GM12872 (cell line): ENCODE measurements around the gene NT5C2.

Experiments
- CTCF ChIP-seq: IDR thresholded peaks from 3 replicates; pipeline ENCODE4 v1.5.1; 2011; ENCODE audit warnings: low read depth, mild to moderate bottlenecking, low read length, moderate library complexity; ENCODE audit not compliant: insufficient read depth

Gene NT5C2

GRCh38 chr10:103079100-103079499 is 114.0 kb downstream of the NT5C2 start:
- TF ChIP-seq CTCF = no peak

GRCh38 chr10:103078676-103079075 is 114.4 kb downstream of the NT5C2 start:
- TF ChIP-seq CTCF = no peak

- TF ChIP-seq CTCF = no peak
Measured at GRCh38 chr10:103078309-103078615, 114.8 kb downstream of the NT5C2 start.

- no peak for TF ChIP-seq CTCF
Measured at GRCh38 chr10:103077491-103078308, 115.4 kb downstream of the NT5C2 start.

- TF ChIP-seq CTCF = no peak
Measured at GRCh38 chr10:103077020-103077419, 116.1 kb downstream of the NT5C2 start.

- no peak for TF ChIP-seq CTCF
Measured at GRCh38 chr10:103072891-103073290, 120.2 kb downstream of the NT5C2 start.

- no peak for TF ChIP-seq CTCF
Measured at GRCh38 chr10:103072276-103072675, 120.8 kb downstream of the NT5C2 start.
